ENCODE data around the gene RPS6KA2. TPM values are rescaled to one million over a fixed set of nuclear protein-coding genes. Genes with fewer than 3 reads are reported as not detected.

RPS6KA2 gene
- total RNA-seq, 3 donors from 2014 or later: 8.6 to 21.3 (median 18.7) TPM

- H3K36me3 ChIP-seq (ENCODE audit: low read depth): no peaks in the 10 kb centered on the region
- ATAC-seq: no peak
- intact Hi-C loops (cut with DNase I, micrococcal nuclease): no loop called here
Measured at GRCh38 chr6:166492092-166492741, 134.8 kb downstream of the RPS6KA2 start.

GRCh38 chr6:166490671-166491500 lies 136.2 kb downstream of the RPS6KA2 start:
- intact Hi-C loops (cut with DNase I, micrococcal nuclease): no loop called here
- H3K36me3 ChIP-seq (ENCODE audit: low read depth): no peaks in the 10 kb centered on the region
- ATAC-seq: peak; percentile 84
- H3K4me3 ChIP-seq: no peak overlapping the region
- no peaks in the 10 kb centered on the region for H3K4me1 ChIP-seq (ENCODE audit: low read depth)
- TF ChIP-seq, protein P1, sequence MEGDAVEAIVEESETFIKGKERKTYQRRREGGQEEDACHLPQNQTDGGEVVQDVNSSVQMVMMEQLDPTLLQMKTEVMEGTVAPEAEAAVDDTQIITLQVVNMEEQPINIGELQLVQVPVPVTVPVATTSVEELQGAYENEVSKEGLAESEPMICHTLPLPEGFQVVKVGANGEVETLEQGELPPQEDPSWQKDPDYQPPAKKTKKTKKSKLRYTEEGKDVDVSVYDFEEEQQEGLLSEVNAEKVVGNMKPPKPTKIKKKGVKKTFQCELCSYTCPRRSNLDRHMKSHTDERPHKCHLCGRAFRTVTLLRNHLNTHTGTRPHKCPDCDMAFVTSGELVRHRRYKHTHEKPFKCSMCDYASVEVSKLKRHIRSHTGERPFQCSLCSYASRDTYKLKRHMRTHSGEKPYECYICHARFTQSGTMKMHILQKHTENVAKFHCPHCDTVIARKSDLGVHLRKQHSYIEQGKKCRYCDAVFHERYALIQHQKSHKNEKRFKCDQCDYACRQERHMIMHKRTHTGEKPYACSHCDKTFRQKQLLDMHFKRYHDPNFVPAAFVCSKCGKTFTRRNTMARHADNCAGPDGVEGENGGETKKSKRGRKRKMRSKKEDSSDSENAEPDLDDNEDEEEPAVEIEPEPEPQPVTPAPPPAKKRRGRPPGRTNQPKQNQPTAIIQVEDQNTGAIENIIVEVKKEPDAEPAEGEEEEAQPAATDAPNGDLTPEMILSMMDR (IDR thresholded peaks at IDR 0.05): no peak
- peak in 2 of 3 donors; percentile 34 to 64 for DNase-seq
- H3K9me3 ChIP-seq: no peaks in the 10 kb centered on the region

More at GRCh38 chr6:166492092-166492741, 134.8 kb downstream of the RPS6KA2 start:
- Histone ChIP-seq H3K9me3 (no peaks in the 10 kb centered on the region), H3K4me3 (no peak overlapping the region), H3K4me1 (ENCODE audit: low read depth) (no peaks in the 10 kb centered on the region)
- no peak for DNase-seq
- TF ChIP-seq, protein P1 (IDR thresholded peaks at IDR 0.05): no peak

GRCh38 chr6:166489301-166490155 lies 137.5 kb downstream of the RPS6KA2 start:
- intact Hi-C loops (cut with DNase I, micrococcal nuclease): no loop called here

GRCh38 chr6:166488701-166489100 lies 138.3 kb downstream of the RPS6KA2 start:
- TF ChIP-seq, protein P1 (IDR thresholded peaks at IDR 0.05): no peak
- Histone ChIP-seq H3K4me1 (ENCODE audit: low read depth) (no peaks in the 10 kb centered on the region), H3K36me3 (ENCODE audit: low read depth) (no peaks in the 10 kb centered on the region), H3K4me3 (no peak overlapping the region), H3K9me3 (no peaks in the 10 kb centered on the region)
- ATAC-seq (no peak), DNase-seq (no peak)
- intact Hi-C loops (cut with DNase I, micrococcal nuclease): no loop called here

More at GRCh38 chr6:166489301-166490155, 137.5 kb downstream of the RPS6KA2 start:
- Histone ChIP-seq H3K4me1 (ENCODE audit: low read depth) (no peaks in the 10 kb centered on the region), H3K9me3 (no peaks in the 10 kb centered on the region), H3K4me3 (no peak overlapping the region), H3K36me3 (ENCODE audit: low read depth) (no peaks in the 10 kb centered on the region)
- ATAC-seq (no peak), DNase-seq (no peak)
- TF ChIP-seq, protein P1 (IDR thresholded peaks at IDR 0.05): no peak

DNA sequence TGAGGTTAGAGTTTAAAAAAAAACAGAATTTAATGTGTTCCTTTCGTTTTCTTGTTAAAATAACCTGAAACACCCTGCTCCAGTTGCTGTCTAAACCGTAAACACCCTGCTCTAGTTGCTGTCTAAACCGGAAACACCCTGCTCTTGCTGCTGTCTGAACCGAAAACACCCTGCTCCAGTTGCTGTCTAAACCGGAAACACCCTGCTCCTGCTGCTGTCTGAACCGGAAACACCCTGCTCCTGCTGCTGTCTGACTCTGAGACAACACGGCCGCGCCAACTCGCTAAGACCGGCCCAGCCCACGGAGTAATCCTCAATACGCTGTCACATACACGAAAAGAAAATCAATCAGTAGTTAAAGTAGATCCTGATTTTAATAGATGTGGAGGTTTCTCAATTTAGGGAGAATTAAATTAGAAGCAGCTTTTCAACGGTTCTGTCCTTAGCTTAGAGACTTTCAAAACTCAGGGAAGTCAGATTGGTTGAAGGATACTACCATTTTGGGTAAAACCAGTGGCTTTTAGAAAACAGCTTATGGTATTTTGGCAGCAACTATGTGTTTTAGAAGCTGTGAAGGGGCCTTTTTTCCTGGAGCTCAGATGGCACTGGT lies 138.9 kb downstream of the RPS6KA2 start:
- DNase-seq (peak; percentile 62 to 83 (median 63)), ATAC-seq (peak; percentile 78)
- H3K4me3 ChIP-seq: no peak overlapping the region

More for the DNA sequence above, 138.9 kb downstream of the RPS6KA2 start:
- TF ChIP-seq, protein P1 (IDR thresholded peaks at IDR 0.05): no peak
- H3K9me3 ChIP-seq: no peaks in the 10 kb centered on the region
- intact Hi-C loops (cut with DNase I, micrococcal nuclease): no loop called here
- H3K4me1 ChIP-seq (ENCODE audit: low read depth): no peaks in the 10 kb centered on the region
- no peaks in the 10 kb centered on the region for H3K36me3 ChIP-seq (ENCODE audit: low read depth)

Measured in mucosa of descending colon (tissue), 3 donors.